Jurkat, Clone E6-1 (cell line): ENCODE results near the gene RIMS4.

ENCODE experiments used
- DNase-seq: peaks from one replicate; pipeline ENCODE4 v3.0.0-alpha.2; 2011; ENCODE audit warnings: low read depth, low spot score
- H3K4me3 ChIP-seq: 2 replicates; pipeline ENCODE4 v1.5.1; 2011; ENCODE audit warnings: mild to moderate bottlenecking, low read length, control low read depth, moderate library complexity

Gene RIMS4

GRCh38 chr20:44714102-44714700, 96.1 kb downstream of the RIMS4 start:
- no peak for DNase-seq
- H3K4me3 ChIP-seq, result no peak overlapping the region

- DNase-seq, result no peak
- no peak overlapping the region for H3K4me3 ChIP-seq
These were observed 99.1 kb downstream of the RIMS4 start for GRCh38 chr20:44711237-44711636.

DNA sequence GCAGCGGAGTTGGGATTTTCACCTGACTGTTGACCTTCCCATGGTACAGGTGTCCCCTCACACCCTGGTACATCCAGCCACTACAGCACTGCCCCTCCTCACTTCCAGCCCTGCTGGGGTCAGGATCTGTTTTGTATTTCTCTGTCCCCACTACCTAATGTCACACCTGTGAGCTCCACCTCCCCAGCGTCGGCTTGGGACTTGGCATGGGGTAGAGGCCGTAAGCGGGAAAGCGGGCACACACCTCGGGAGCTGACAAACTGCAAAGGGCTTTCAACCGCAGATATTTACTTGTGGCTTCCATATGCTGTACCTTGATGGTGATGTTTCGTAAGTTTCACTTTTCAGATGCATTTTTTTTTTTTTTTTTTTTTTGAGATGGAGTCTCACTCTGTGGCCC, 100.5 kb downstream of the RIMS4 start:
- DNase-seq, result peak; percentile 19
- no peak overlapping the region for H3K4me3 ChIP-seq

GRCh38 chr20:44709380-44709779, 101.0 kb downstream of the RIMS4 start:
- H3K4me3 ChIP-seq, result no peak overlapping the region
- DNase-seq, result no peak

GRCh38 chr20:44707018-44707579, 103.2 kb downstream of the RIMS4 start:
- H3K4me3 ChIP-seq, result no peak overlapping the region
- no peak for DNase-seq

DNA sequence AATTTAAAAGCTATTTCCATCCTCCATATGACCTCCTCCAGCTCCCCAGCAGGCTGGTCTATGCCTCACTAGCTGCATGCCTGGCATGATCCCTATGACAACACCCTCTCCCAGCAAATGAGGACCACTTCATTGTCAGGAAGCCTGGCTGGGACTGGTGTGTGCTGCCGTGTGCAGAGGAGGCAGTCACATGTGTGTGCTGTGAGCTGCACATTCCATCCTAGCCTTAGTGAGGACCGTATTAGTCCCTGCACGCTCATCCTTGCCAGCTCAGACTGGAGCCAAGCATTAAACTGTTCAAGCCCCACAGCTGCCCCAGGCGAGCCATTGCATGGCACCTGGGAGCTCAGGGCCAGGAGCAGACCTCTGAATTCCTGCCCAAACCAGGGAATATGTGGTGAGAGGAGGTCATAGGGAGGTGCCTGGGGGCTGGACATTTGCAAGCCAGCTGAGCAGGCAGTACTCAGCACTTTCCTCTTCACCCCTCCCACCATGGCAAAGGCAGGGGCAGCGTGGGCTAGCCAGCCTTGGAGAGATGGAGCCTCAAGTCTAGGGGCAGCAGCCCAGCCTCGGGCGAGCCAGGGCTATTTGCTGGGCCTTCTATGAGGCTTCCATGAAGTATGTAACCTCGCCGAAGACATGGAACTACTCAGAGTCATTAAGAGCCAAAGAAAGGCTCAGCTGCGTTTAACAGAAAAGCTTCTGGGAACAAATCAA, 103.9 kb downstream of the RIMS4 start:
- no peak for DNase-seq
- H3K4me3 ChIP-seq, result no peak overlapping the region

GRCh38 chr20:44705364-44706094, 104.8 kb downstream of the RIMS4 start:
- DNase-seq, result no peak
- H3K4me3 ChIP-seq, result no peak overlapping the region

DNA sequence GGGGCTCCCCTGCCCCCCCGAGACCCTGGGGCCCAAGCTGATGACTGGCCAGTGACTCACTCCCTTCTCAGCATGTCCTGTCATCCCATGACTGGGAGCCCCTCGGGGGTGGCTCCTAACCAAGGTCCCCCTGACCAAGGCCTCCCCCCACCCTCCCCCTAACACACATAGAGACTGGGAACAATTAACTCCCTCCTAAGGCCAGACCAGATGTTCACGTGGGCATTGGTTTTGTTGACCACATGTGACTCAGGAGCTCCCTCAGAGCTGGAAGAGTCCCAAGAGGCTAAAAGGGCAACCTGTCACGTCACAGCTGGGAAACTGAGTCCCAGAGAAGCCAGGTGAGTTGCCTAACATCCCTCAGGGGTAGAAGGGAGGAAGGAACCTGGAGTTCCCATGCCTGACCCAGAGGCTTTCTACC, 105.8 kb downstream of the RIMS4 start:
- DNase-seq, result no peak

GRCh38 chr20:44703956-44704488, 106.3 kb downstream of the RIMS4 start:
- H3K4me3 ChIP-seq, result no peak overlapping the region
- DNase-seq, result no peak

More for the DNA sequence above, 105.8 kb downstream of the RIMS4 start:
- H3K4me3 ChIP-seq, result no peak overlapping the region

- no peak overlapping the region for H3K4me3 ChIP-seq
- DNase-seq, result no peak
These were observed 107.0 kb downstream of the RIMS4 start for GRCh38 chr20:44703183-44703925.

- H3K4me3 ChIP-seq, result no peak overlapping the region
- no peak for DNase-seq
These were observed 107.6 kb downstream of the RIMS4 start for GRCh38 chr20:44702776-44703175.

DNA sequence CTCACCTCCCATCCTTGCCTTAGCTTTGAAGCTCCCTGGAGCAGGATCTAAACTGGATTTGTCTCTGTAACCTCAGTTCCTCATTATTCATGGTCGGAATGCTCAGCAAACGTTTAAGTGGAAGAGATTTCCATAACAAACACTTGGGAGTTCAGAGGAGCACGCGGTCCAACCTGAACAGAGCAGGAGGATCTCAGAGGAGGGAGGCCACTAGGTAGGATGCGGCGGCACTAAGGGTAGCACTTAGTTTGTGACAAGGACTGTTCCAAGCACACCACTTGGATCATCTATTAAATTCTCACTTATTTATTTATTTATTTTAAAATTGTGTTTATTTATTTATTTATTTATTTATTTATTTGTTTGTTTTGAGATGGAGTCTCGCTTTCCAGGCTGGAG, 108.5 kb downstream of the RIMS4 start:
- no peak for DNase-seq
- no peak overlapping the region for H3K4me3 ChIP-seq
